GM23338 (cell line): Measurements from ENCODE around the gene SYT13. TPM values are rescaled to one million over a fixed set of nuclear protein-coding genes. Genes with fewer than 3 reads are reported as not detected.

Experiments used
- ATAC-seq: fragments of 200-7000 bp; cut with Tn5 transposase; 3 replicates; pipeline ENCODE4 v1.9.1; 2020
- DNase-seq: peaks from one replicate; pipeline ENCODE4 v3.0.0-alpha.2; 2015; ENCODE audit warnings: low spot score
- H2AFZ ChIP-seq: fragments of 200-600 bp; sonication (generic); 2 replicates; pipeline ENCODE4 v1.8.0; 2016; ENCODE audit warnings: antibody characterized with exemption, mild to moderate bottlenecking, moderate library complexity
- H3F3A ChIP-seq: fragments of 200-600 bp; sonication (generic); replicated peaks from 2 replicates; pipeline ENCODE4 v1.8.0; 2017; ENCODE audit warnings: antibody characterized with exemption, mixed run types, low read depth
- H3K27ac ChIP-seq: fragments of 200-600 bp; sonication (generic); 2 replicates; pipeline ENCODE4 v1.6.1; 2016; ENCODE audit warnings: low read depth
- H3K27me3 ChIP-seq: fragments of 200-600 bp; sonication (generic); 2 replicates; pipeline ENCODE4 v1.8.0; 2016; ENCODE audit warnings: mild to moderate bottlenecking, mixed run types, moderate library complexity; ENCODE audit not compliant: insufficient read depth
- H3K36me3 ChIP-seq: fragments of 200-600 bp; sonication (generic); 2 replicates; pipeline ENCODE4 v1.8.0; 2016; ENCODE audit warnings: mild to moderate bottlenecking; ENCODE audit not compliant: insufficient read depth
- H3K4me1 ChIP-seq: fragments of 200-600 bp; sonication (generic); 2 replicates; pipeline ENCODE4 v1.8.0; 2016; ENCODE audit warnings: mild to moderate bottlenecking, moderate library complexity; ENCODE audit not compliant: insufficient read depth
- H3K4me2 ChIP-seq: fragments of 200-600 bp; sonication (generic); 2 replicates; pipeline ENCODE4 v1.7.1; 2017; ENCODE audit warnings: mixed run types
- H3K4me3 ChIP-seq: fragments of 200-600 bp; sonication (generic); 2 replicates; pipeline ENCODE4 v1.6.1; 2016; ENCODE audit warnings: mixed run types
- H3K79me2 ChIP-seq: fragments of 200-600 bp; sonication (generic); replicated peaks from 2 replicates; pipeline ENCODE4 v1.8.0; 2017; ENCODE audit warnings: mild to moderate bottlenecking; ENCODE audit not compliant: insufficient read depth
- H3K9me2 ChIP-seq: fragments of 200-600 bp; sonication (generic); 2 replicates; pipeline ENCODE4 v1.8.0; 2017; ENCODE audit not compliant: insufficient read depth
- H4K20me1 ChIP-seq: fragments of 200-600 bp; sonication (generic); replicated peaks from 2 replicates; pipeline ENCODE4 v1.8.0; 2017; ENCODE audit warnings: mild to moderate bottlenecking; ENCODE audit not compliant: insufficient read depth
- H3K27ac Mint-ChIP-seq: 2 replicates; pipeline ENCODE4 v1.8.0; 2020; ENCODE audit warnings: inconsistent platforms, mild to moderate bottlenecking, moderate library complexity, mixed read lengths
- H3K27me3 Mint-ChIP-seq: 3 replicates; pipeline ENCODE4 v1.8.0; 2022; ENCODE audit warnings: low read depth, mild to moderate bottlenecking, moderate library complexity, mixed read lengths, inconsistent platforms; ENCODE audit not compliant: insufficient read depth, poor library complexity
- H3K36me3 Mint-ChIP-seq: 3 replicates; pipeline ENCODE4 v1.8.0; 2021; ENCODE audit warnings: low read depth, mild to moderate bottlenecking, inconsistent platforms, moderate library complexity, mixed read lengths
- H3K4me1 Mint-ChIP-seq: 3 replicates; pipeline ENCODE4 v1.8.0; 2020; ENCODE audit warnings: mild to moderate bottlenecking, inconsistent platforms, mixed read lengths
- H3K4me3 Mint-ChIP-seq: 3 replicates; pipeline ENCODE4 v1.8.0; 2021; ENCODE audit warnings: moderate library complexity, mild to moderate bottlenecking, inconsistent platforms, mixed read lengths
- H3K9me3 Mint-ChIP-seq: 3 replicates; pipeline ENCODE4 v1.8.0; 2020; ENCODE audit warnings: moderate library complexity, mild to moderate bottlenecking, inconsistent platforms, mixed read lengths
- CREB1 ChIP-seq: fragments of 250-450 bp; sonication (Bioruptor Pico); IDR thresholded peaks from 2 replicates; pipeline ENCODE4 v1.5.0; 2020; ENCODE audit warnings: low read depth, mild to moderate bottlenecking, moderate library complexity
- EZH2 ChIP-seq: fragments of 200-600 bp; sonication (generic); IDR thresholded peaks from one replicate; pipeline ENCODE4 v1.8.0; 2017; ENCODE audit warnings: antibody characterized with exemption, mild to moderate bottlenecking, low read depth; ENCODE audit not compliant: unreplicated experiment
- JUNB ChIP-seq: IDR thresholded peaks from one replicate; pipeline ENCODE4 v1.6.1; 2016; ENCODE audit warnings: antibody characterized with exemption; ENCODE audit not compliant: unreplicated experiment
- NANOG ChIP-seq: IDR thresholded peaks from 2 replicates; pipeline ENCODE4 v1.6.1; 2016; ENCODE audit warnings: antibody characterized with exemption, borderline replicate concordance
- POLR2AphosphoS5 ChIP-seq: IDR thresholded peaks from 2 replicates; pipeline ENCODE4 v1.6.1; 2016; ENCODE audit warnings: antibody characterized with exemption, low read depth
- STAT1 ChIP-seq: IDR thresholded peaks from one replicate; pipeline ENCODE4 v1.6.1; 2016; ENCODE audit warnings: antibody characterized with exemption; ENCODE audit not compliant: unreplicated experiment
- ZNF114 ChIP-seq: fragments of 250-450 bp; sonication (Bioruptor Pico); IDR thresholded peaks from 2 replicates; pipeline ENCODE4 v1.5.0; 2020; ENCODE audit warnings: mild to moderate bottlenecking, moderate library complexity
- polyA plus RNA-seq: library from polyadenylated mRNA; unstranded; fragments of >200 nt; fragmentation: Nextera tagmentation; extraction: Ambion mirVana; gene quantifications from 2 replicates; pipeline ENCODE4 v1.2.1, GENCODE V29; 2016
- total RNA-seq: library from RNA; depleted of rRNA; stranded (reverse); fragments of >200 nt; shearing (Covaris generic); gene quantifications from 2 replicates; pipeline ENCODE4 v1.2.3, GENCODE V29; 2014
- TF ChIP-seq, protein P1 (sequence below), 2 experiments: fragments of 200-600 bp in 1 of 2; sonication (generic) in 1 of 2; conservative IDR thresholded peaks; 2 replicates each; pipeline versions ENCODE4 v1.5.1 to v1.6.1; 2016 to 2017; ENCODE audit warnings: antibody characterized with exemption in 2 of 2, low read depth in 2 of 2, mild to moderate bottlenecking in 2 of 2, moderate library complexity in 1 of 2
- TF ChIP-seq, protein P2 (sequence below): IDR thresholded peaks from 2 replicates; pipeline ENCODE4 v1.6.1; 2016; ENCODE audit warnings: antibody characterized with exemption

Gene SYT13
- total and polyA plus RNA-seq, 2 experiments from 2014 or later = 3.4 to 16.3 TPM

DNA sequence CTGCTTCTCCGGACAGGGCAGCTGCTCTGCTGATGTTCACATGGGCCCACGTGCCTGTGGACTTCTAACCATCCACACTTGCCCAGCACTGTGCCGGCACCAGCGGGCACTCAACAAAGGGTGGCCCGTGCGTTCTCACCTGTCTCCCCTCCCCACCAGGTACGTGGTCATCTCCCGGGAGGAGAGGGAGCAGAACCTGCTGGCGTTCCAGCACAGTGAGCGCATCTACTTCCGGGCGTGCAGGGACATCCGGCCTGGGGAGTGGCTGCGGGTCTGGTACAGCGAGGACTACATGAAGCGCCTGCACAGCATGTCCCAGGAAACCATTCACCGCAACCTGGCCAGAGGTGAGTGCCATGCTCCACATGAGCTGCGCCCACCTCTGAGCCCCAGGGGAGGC lies 66.7 kb downstream of the SYT13 start:
- H3K27me3 Mint-ChIP-seq = peaks cover 3% of the 10 kb centered on the region

DNA sequence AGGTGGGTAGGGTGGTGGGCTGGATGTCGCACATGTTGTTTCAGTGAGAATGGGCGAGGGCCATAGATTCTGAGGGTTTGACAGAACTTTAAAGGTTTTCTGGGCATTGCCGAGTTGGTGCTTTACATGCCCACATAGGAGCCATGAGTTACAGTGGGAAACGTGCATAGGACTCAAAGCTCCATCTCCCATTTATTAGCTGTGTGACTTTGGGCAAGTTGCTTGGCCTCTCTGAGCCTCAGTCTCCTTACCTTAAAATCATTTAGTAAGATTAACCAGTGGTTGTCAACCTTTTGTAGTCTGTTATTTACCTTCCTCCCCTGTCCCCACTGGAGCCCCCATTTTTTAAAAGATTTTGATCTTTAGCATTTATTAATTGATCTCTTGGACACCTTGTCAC lies 67.4 kb downstream of the SYT13 start:
- H3K27ac Mint-ChIP-seq = no peak overlapping the region
- TF ChIP-seq, protein P1, sequence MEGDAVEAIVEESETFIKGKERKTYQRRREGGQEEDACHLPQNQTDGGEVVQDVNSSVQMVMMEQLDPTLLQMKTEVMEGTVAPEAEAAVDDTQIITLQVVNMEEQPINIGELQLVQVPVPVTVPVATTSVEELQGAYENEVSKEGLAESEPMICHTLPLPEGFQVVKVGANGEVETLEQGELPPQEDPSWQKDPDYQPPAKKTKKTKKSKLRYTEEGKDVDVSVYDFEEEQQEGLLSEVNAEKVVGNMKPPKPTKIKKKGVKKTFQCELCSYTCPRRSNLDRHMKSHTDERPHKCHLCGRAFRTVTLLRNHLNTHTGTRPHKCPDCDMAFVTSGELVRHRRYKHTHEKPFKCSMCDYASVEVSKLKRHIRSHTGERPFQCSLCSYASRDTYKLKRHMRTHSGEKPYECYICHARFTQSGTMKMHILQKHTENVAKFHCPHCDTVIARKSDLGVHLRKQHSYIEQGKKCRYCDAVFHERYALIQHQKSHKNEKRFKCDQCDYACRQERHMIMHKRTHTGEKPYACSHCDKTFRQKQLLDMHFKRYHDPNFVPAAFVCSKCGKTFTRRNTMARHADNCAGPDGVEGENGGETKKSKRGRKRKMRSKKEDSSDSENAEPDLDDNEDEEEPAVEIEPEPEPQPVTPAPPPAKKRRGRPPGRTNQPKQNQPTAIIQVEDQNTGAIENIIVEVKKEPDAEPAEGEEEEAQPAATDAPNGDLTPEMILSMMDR (conservative IDR thresholded peaks at IDR 0.05; ENCODE audit: low read depth in 2 of 2) = no peak
- TF ChIP-seq NANOG (no peak), EZH2 (no peak), ZNF114 (CRISPR knock-in tag) (no peak), CREB1 (CRISPR knock-in tag) (no peak), STAT1 (no peak), POLR2AphosphoS5 (no peak)
- TF ChIP-seq, protein P2, sequence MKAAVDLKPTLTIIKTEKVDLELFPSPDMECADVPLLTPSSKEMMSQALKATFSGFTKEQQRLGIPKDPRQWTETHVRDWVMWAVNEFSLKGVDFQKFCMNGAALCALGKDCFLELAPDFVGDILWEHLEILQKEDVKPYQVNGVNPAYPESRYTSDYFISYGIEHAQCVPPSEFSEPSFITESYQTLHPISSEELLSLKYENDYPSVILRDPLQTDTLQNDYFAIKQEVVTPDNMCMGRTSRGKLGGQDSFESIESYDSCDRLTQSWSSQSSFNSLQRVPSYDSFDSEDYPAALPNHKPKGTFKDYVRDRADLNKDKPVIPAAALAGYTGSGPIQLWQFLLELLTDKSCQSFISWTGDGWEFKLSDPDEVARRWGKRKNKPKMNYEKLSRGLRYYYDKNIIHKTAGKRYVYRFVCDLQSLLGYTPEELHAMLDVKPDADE = no peak

More for the DNA sequence above, 66.7 kb downstream of the SYT13 start:
- no peak for DNase-seq
- Histone ChIP-seq H2AFZ (no peak overlapping the region), H4K20me1 (no peaks in the 10 kb centered on the region; the same call in 1 of the 2 replicates), H3K9me2 (no peaks in the 10 kb centered on the region; the same call in 1 of the 2 replicates), H3K27me3 (no peaks in the 10 kb centered on the region), H3K4me3 (no peak overlapping the region), H3K27ac (no peak overlapping the region), H3K4me1 (no peaks in the 10 kb centered on the region; the same call in 1 of the 2 replicates), H3K4me2 (no peak overlapping the region), H3F3A (no peaks in the 10 kb centered on the region), H3K36me3 (no peaks in the 10 kb centered on the region), H3K79me2 (no peaks in the 10 kb centered on the region)
- H3K4me3 Mint-ChIP-seq = no peak overlapping the region
- H3K27ac Mint-ChIP-seq = no peak overlapping the region
- no peaks in the 10 kb centered on the region for H3K9me3 Mint-ChIP-seq
- ATAC-seq = no peak
- peaks cover 6% of the 10 kb centered on the region; the same call in 1 of the 3 replicates for H3K36me3 Mint-ChIP-seq
- no peaks in the 10 kb centered on the region for H3K4me1 Mint-ChIP-seq
- TF ChIP-seq EZH2 (no peak), NANOG (no peak), JUNB (no peak), CREB1 (CRISPR knock-in tag) (no peak)
- TF ChIP-seq, protein P2 = no peak
- TF ChIP-seq, protein P1 (conservative IDR thresholded peaks at IDR 0.05; ENCODE audit: low read depth in 2 of 2) = no peak

More for the DNA sequence above, 67.4 kb downstream of the SYT13 start:
- no peak for ATAC-seq
- peaks cover 3% of the 10 kb centered on the region for H3K27me3 Mint-ChIP-seq
- no peak overlapping the region for H2AFZ ChIP-seq
- H3K9me3 Mint-ChIP-seq = no peaks in the 10 kb centered on the region
- no peaks in the 10 kb centered on the region; the same call in 1 of the 2 replicates for H3K4me1 ChIP-seq
- DNase-seq = no peak
- no peaks in the 10 kb centered on the region for H3K79me2 ChIP-seq
- H3K4me3 Mint-ChIP-seq = no peak overlapping the region
- H3F3A ChIP-seq = no peaks in the 10 kb centered on the region
- H3K27me3 ChIP-seq = no peaks in the 10 kb centered on the region
- H3K4me1 Mint-ChIP-seq = no peaks in the 10 kb centered on the region
- H4K20me1 ChIP-seq = no peaks in the 10 kb centered on the region; the same call in 1 of the 2 replicates
- no peak overlapping the region for H3K4me2 ChIP-seq
- H3K27ac ChIP-seq = no peak overlapping the region
- H3K36me3 Mint-ChIP-seq = no peaks in the 10 kb centered on the region
- H3K36me3 ChIP-seq = no peaks in the 10 kb centered on the region
- no peak overlapping the region for H3K4me3 ChIP-seq
- H3K9me2 ChIP-seq = no peaks in the 10 kb centered on the region; the same call in 1 of the 2 replicates
